ENCODE data around the gene RASSF4.

The RASSF4 gene

GRCh38 chr10:44997105-44997748 lies 37.6 kb downstream of the RASSF4 start:
- Histone ChIP-seq H3K36me3 (ENCODE audit: control insufficient read depth, insufficient read depth, low read length) (no peaks in the 10 kb centered on the region), H3K4me1 (ENCODE audit: control insufficient read depth, insufficient read depth, low read length, poor library complexity, severe bottlenecking) (peaks cover 3% of the 10 kb centered on the region), H3K4me3 (ENCODE audit: insufficient read depth, low read depth, low read length, poor library complexity, severe bottlenecking) (no peak overlapping the region), H3K27ac (ENCODE audit: insufficient read depth, low read length, poor library complexity, severe bottlenecking) (no peak overlapping the region), H3K9me3 (ENCODE audit: control insufficient read depth, low read length) (no peaks in the 10 kb centered on the region), H3K27me3 (replicated peaks; ENCODE audit: control insufficient read depth, insufficient read depth, low read length, poor library complexity, severe bottlenecking) (no peaks in the 10 kb centered on the region)
- DNase-seq, result no peak

GRCh38 chr10:44998146-44998631 lies 38.6 kb downstream of the RASSF4 start:
- Histone ChIP-seq H3K9me3 (ENCODE audit: control insufficient read depth, low read length) (no peaks in the 10 kb centered on the region), H3K36me3 (ENCODE audit: control insufficient read depth, insufficient read depth, low read length) (peaks cover 1% of the 10 kb centered on the region), H3K4me3 (ENCODE audit: insufficient read depth, low read depth, low read length, poor library complexity, severe bottlenecking) (no peak overlapping the region), H3K27ac (ENCODE audit: insufficient read depth, low read length, poor library complexity, severe bottlenecking) (no peak overlapping the region), H3K4me1 (ENCODE audit: control insufficient read depth, insufficient read depth, low read length, poor library complexity, severe bottlenecking) (peaks cover 3% of the 10 kb centered on the region), H3K27me3 (replicated peaks; ENCODE audit: control insufficient read depth, insufficient read depth, low read length, poor library complexity, severe bottlenecking) (no peaks in the 10 kb centered on the region)
- DNase-seq, result no peak

GRCh38 chr10:45000138-45000751 lies 40.6 kb downstream of the RASSF4 start:
- Histone ChIP-seq H3K4me1 (ENCODE audit: control insufficient read depth, insufficient read depth, low read length, poor library complexity, severe bottlenecking) (peaks cover 3% of the 10 kb centered on the region), H3K36me3 (ENCODE audit: control insufficient read depth, insufficient read depth, low read length) (peaks cover 12% of the 10 kb centered on the region), H3K27ac (ENCODE audit: insufficient read depth, low read length, poor library complexity, severe bottlenecking) (no peak overlapping the region), H3K4me3 (ENCODE audit: insufficient read depth, low read depth, low read length, poor library complexity, severe bottlenecking) (peak overlapping the region; percentile 54), H3K27me3 (replicated peaks; ENCODE audit: control insufficient read depth, insufficient read depth, low read length, poor library complexity, severe bottlenecking) (no peaks in the 10 kb centered on the region), H3K9me3 (ENCODE audit: control insufficient read depth, low read length) (no peaks in the 10 kb centered on the region)
- DNase-seq, result no peak

GRCh38 chr10:45000752-45001380 lies 41.3 kb downstream of the RASSF4 start, which contains the start of gene ZNF22:
Gene ZNF22 (plus strand): TSS chr10:45000923. CDS start chr10:45003369, 2,446 bp downstream.
- Histone ChIP-seq H3K27me3 (replicated peaks; ENCODE audit: control insufficient read depth, insufficient read depth, low read length, poor library complexity, severe bottlenecking) (no peaks in the 10 kb centered on the region), H3K9me3 (ENCODE audit: control insufficient read depth, low read length) (no peaks in the 10 kb centered on the region), H3K27ac (ENCODE audit: insufficient read depth, low read length, poor library complexity, severe bottlenecking) (peak within 1 kb of the TSS; percentile 40), H3K4me1 (ENCODE audit: control insufficient read depth, insufficient read depth, low read length, poor library complexity, severe bottlenecking) (no peaks in the 10 kb centered on the region), H3K4me3 (ENCODE audit: insufficient read depth, low read depth, low read length, poor library complexity, severe bottlenecking) (peak within 1 kb of the TSS; percentile 54), H3K36me3 (ENCODE audit: control insufficient read depth, insufficient read depth, low read length) (peaks cover 12% of the 10 kb centered on the region)
- DNase-seq, result peak; percentile 32 to 40 (median 35)

GRCh38 chr10:45001381-45002148 lies 42.0 kb downstream of the RASSF4 start:
- H3K27me3 ChIP-seq (replicated peaks; ENCODE audit: control insufficient read depth, insufficient read depth, low read length, poor library complexity, severe bottlenecking), result no peaks in the 10 kb centered on the region
- DNase-seq, result peak in 2 of 3 donors; percentile 9 to 22
- no peaks in the 10 kb centered on the region for H3K4me1 ChIP-seq (ENCODE audit: control insufficient read depth, insufficient read depth, low read length, poor library complexity, severe bottlenecking)
- H3K36me3 ChIP-seq (ENCODE audit: control insufficient read depth, insufficient read depth, low read length), result peaks cover 12% of the 10 kb centered on the region
- H3K27ac ChIP-seq (ENCODE audit: insufficient read depth, low read length, poor library complexity, severe bottlenecking), result peak overlapping the region; percentile 40
- H3K4me3 ChIP-seq (ENCODE audit: insufficient read depth, low read depth, low read length, poor library complexity, severe bottlenecking), result peak overlapping the region; percentile 54
- H3K9me3 ChIP-seq (ENCODE audit: control insufficient read depth, low read length), result no peaks in the 10 kb centered on the region

- Histone ChIP-seq H3K4me1 (ENCODE audit: control insufficient read depth, insufficient read depth, low read length, poor library complexity, severe bottlenecking) (no peaks in the 10 kb centered on the region), H3K27me3 (replicated peaks; ENCODE audit: control insufficient read depth, insufficient read depth, low read length, poor library complexity, severe bottlenecking) (no peaks in the 10 kb centered on the region), H3K4me3 (ENCODE audit: insufficient read depth, low read depth, low read length, poor library complexity, severe bottlenecking) (no peak overlapping the region), H3K36me3 (ENCODE audit: control insufficient read depth, insufficient read depth, low read length) (peaks cover 12% of the 10 kb centered on the region), H3K9me3 (ENCODE audit: control insufficient read depth, low read length) (no peaks in the 10 kb centered on the region), H3K27ac (ENCODE audit: insufficient read depth, low read length, poor library complexity, severe bottlenecking) (no peak overlapping the region)
- DNase-seq, result no peak
These were observed 43.9 kb downstream of the RASSF4 start for GRCh38 chr10:45003432-45004000.

GRCh38 chr10:45004661-45005060 lies 45.1 kb downstream of the RASSF4 start:
- Histone ChIP-seq H3K4me1 (ENCODE audit: control insufficient read depth, insufficient read depth, low read length, poor library complexity, severe bottlenecking) (no peaks in the 10 kb centered on the region), H3K36me3 (ENCODE audit: control insufficient read depth, insufficient read depth, low read length) (peaks cover 12% of the 10 kb centered on the region), H3K27ac (ENCODE audit: insufficient read depth, low read length, poor library complexity, severe bottlenecking) (no peak overlapping the region), H3K9me3 (ENCODE audit: control insufficient read depth, low read length) (no peaks in the 10 kb centered on the region), H3K4me3 (ENCODE audit: insufficient read depth, low read depth, low read length, poor library complexity, severe bottlenecking) (no peak overlapping the region), H3K27me3 (replicated peaks; ENCODE audit: control insufficient read depth, insufficient read depth, low read length, poor library complexity, severe bottlenecking) (no peaks in the 10 kb centered on the region)
- no peak for DNase-seq

GRCh38 chr10:45005284-45005683 lies 45.7 kb downstream of the RASSF4 start:
- Histone ChIP-seq H3K4me1 (ENCODE audit: control insufficient read depth, insufficient read depth, low read length, poor library complexity, severe bottlenecking) (no peaks in the 10 kb centered on the region), H3K27ac (ENCODE audit: insufficient read depth, low read length, poor library complexity, severe bottlenecking) (no peak overlapping the region), H3K9me3 (ENCODE audit: control insufficient read depth, low read length) (no peaks in the 10 kb centered on the region), H3K36me3 (ENCODE audit: control insufficient read depth, insufficient read depth, low read length) (peaks cover 12% of the 10 kb centered on the region), H3K27me3 (replicated peaks; ENCODE audit: control insufficient read depth, insufficient read depth, low read length, poor library complexity, severe bottlenecking) (no peaks in the 10 kb centered on the region), H3K4me3 (ENCODE audit: insufficient read depth, low read depth, low read length, poor library complexity, severe bottlenecking) (no peak overlapping the region)
- no peak for DNase-seq

- Histone ChIP-seq H3K27me3 (replicated peaks; ENCODE audit: control insufficient read depth, insufficient read depth, low read length, poor library complexity, severe bottlenecking) (no peaks in the 10 kb centered on the region), H3K4me1 (ENCODE audit: control insufficient read depth, insufficient read depth, low read length, poor library complexity, severe bottlenecking) (no peaks in the 10 kb centered on the region), H3K4me3 (ENCODE audit: insufficient read depth, low read depth, low read length, poor library complexity, severe bottlenecking) (no peak overlapping the region), H3K9me3 (ENCODE audit: control insufficient read depth, low read length) (no peaks in the 10 kb centered on the region), H3K27ac (ENCODE audit: insufficient read depth, low read length, poor library complexity, severe bottlenecking) (no peak overlapping the region), H3K36me3 (ENCODE audit: control insufficient read depth, insufficient read depth, low read length) (peaks cover 12% of the 10 kb centered on the region)
- DNase-seq, result no peak
These were observed 46.9 kb downstream of the RASSF4 start for GRCh38 chr10:45006276-45007030.

Measured in effector memory CD4-positive, alpha-beta T cell (primary cell).